Right renal pelvis (tissue), 4 donors: ENCODE results near the gene MNT. TPM values are rescaled to one million over a fixed set of nuclear protein-coding genes. Genes with fewer than 3 reads are reported as not detected.

Experiments
- DNase-seq, 4 donors: peaks; one replicate each; pipeline ENCODE4 v3.0.0-alpha.2; 2013; ENCODE audit warnings: low read depth in 4 of 4, low spot score in 3 of 4, missing footprints in 1 of 4
- polyA plus RNA-seq, 4 donors: library from polyadenylated mRNA; unstranded; fragments of 120-200 nt; gene quantifications; one replicate each; pipeline ENCODE4 v1.2.1, GENCODE V29; 2013; ENCODE audit not compliant: insufficient read length in 4 of 4

Gene MNT
- polyA plus RNA-seq, 4 donors = 13.3 to 16.2 (median 14.0) TPM

GRCh38 chr17:2397247-2398171 lies 3.4 kb downstream of the MNT start:
- DNase-seq = no peak

DNA sequence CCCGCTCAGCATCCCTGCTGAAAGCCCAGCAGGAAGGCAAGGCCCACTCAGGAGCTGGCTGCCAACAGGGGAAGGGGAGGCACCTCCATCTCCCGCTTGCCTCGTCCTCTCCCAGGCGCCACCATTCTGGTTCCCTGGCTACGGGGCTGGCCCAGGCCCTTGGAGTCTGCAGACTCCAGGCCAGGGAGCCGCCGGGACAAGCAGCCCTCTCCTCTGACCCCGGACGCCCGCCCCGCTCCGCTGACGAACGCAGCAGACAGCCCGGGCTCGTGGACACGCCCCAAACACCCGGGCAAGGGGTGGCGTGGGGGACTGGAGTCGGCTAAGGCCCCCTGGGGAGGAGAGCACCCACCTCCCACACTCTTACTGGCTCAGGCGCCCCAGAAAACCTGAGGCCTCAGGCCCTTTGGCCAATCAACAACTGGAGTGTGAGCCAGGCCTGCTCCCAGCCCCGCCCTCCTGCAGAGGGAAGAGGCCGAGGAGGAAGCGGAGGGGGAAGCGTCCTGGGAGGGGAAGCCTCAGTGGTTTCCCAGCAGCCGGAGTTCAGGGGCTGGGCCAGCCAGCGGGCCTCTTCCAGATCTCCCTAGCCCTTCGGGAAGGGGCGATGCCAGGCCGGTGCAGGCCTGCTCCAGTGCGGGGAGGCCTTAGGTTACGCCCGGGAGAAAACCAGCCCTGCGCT lies 4.2 kb downstream of the MNT start:
- peak; percentile 77 to 91 (median 84) for DNase-seq

GRCh38 chr17:2396192-2396567 lies 4.7 kb downstream of the MNT start:
- DNase-seq = no peak

- no peak for DNase-seq
Measured at GRCh38 chr17:2395258-2396181, 5.3 kb downstream of the MNT start.

GRCh38 chr17:2394775-2395201 lies 6.1 kb downstream of the MNT start:
- DNase-seq = no peak

GRCh38 chr17:2393954-2394749 lies 6.7 kb downstream of the MNT start:
- no peak for DNase-seq

GRCh38 chr17:2393174-2393953 lies 7.5 kb downstream of the MNT start:
- peak in 1 of 4 donors; percentile 75 for DNase-seq

DNA sequence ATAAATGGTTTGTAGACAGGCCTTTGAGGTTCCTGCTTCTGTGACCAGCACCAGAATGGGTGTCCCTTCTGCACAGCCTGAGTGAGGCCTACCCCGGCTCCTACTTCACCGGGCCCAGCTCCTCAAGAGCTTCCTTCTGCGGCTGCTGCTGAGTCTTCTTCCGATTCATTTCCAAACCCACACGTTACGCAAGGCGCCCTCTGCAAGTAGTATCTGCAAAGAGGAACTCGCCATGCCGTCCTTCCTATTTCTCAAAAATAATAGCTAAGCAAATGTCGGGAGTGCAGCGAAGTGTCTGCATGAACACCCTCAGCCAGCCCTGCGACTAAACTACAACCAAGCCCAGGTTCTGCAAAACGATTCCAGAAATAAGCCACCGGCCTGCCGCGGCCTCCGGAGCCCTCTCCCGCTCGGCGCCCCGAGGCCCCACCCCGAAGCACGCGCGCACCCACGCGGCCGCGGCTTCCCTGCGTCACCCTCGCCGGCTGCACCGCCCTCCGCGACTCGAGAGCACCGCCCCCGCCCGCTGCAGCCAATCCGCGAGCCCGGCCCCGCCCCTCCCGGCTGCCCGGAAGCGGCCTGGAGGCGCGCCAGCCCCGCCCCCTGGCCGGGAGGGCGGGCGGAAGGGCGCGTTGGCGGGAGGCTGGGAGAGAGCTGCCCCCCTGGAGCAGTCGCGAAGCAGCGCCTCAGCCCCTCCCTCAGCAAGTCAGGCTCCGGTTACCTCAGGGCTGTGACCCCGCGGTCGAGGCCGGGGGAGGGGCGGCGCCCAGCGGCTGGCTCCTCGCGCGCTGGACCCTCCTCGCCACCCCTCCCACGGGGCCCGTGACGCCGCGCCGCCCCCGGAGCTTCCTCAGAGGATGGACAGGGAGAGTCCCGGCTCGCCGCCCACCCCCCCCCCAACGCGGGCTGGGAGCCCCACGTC lies 8.3 kb downstream of the MNT start:
- peak; percentile 83 to 92 (median 90) for DNase-seq

GRCh38 chr17:2391597-2392251 lies 9.1 kb downstream of the MNT start:
- DNase-seq = no peak

- no peak for DNase-seq
Measured at GRCh38 chr17:2390199-2390836, 10.5 kb downstream of the MNT start.

DNA sequence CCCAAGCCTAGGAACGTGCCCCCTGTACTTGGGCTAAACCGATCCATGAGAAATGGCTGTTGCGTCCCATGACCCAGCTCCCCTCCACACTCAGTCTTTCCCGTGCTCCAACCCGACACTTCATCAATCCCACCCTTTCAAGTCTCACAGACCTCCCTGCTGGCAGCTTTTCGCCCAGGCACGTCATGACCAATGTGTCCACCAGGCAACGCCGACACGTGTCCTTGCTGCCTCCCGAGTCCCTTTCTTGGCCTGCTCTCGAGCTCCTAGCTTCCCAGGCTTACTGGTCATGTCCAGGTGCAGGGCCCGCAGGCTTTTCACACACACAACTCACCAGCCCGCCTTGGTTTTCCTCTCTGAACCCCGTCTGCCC lies 12.2 kb downstream of the MNT start:
- no peak for DNase-seq

GRCh38 chr17:2388020-2388682 lies 12.7 kb downstream of the MNT start:
- no peak for DNase-seq

DNA sequence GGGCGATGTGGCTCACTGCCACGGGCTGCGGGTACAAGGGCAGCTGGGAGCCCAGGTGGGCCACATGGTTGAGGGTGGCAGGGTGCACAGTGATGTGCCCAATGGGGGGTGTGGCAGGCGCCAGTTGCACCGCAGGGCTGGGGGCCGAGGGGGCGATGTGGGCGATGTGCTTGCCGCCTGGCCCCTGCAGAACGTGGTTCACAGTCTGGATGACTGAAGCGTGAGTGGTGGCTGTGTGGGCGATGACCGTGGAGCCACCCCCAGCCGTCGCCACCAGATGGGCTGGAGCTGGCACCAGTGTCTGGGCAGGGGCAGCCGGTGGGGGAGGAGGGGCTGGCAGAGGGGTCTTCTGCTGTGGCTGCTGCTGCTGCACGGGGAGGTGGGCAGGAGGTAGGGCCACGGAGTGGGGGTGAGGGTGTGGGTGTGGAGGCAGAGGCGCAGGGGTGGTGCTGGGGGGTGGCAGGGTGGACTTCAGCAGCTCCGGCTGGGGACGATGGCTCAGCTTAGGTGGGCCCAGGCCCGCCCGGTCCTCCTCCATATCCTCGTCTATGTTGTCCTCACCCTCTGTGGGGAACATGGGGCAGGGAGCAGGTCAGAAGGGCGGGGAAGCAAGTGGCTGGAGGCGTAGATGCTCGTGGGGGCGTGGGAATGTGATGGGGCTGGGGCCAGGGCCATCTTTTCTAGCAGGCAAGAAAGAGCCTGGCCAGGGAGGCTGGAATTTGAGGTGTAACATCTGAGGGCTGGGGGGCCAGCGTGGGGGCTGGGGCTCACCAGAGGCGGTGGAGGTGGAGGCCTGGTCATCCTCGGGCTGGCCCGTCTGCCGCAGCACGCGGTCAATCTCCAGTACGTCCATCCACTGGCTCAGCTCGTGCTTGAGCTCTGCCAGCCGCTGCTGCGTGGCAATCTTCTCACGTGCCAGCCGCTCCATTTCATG lies 13.5 kb downstream of the MNT start:
- DNase-seq = no peak

GRCh38 chr17:2386400-2387085 lies 14.3 kb downstream of the MNT start:
- DNase-seq = peak in 1 of 4 donors; percentile 76
